Left ventricle myocardium inferior (tissue), 1 donor: ENCODE results near the gene PPDPF. TPM values are rescaled to one million over a fixed set of nuclear protein-coding genes. Genes with fewer than 3 reads are reported as not detected.

Source experiments
- DNase-seq: peaks from one replicate; pipeline ENCODE4 v3.0.0-alpha.2; 2020
- H3K27ac ChIP-seq: fragments of 200-600 bp; replicated peaks from 2 replicates; pipeline ENCODE4 v1.8.0; 2021
- H3K27me3 ChIP-seq: fragments of 200-600 bp; 2 replicates; pipeline ENCODE4 v1.8.0; 2021; ENCODE audit warnings: low read depth
- H3K36me3 ChIP-seq: fragments of 200-600 bp; 2 replicates; pipeline ENCODE4 v1.8.0; 2021
- H3K4me1 ChIP-seq: fragments of 200-600 bp; 2 replicates; pipeline ENCODE4 v1.8.0; 2021
- H3K4me3 ChIP-seq: fragments of 200-600 bp; 2 replicates; pipeline ENCODE4 v1.8.0; 2021; ENCODE audit warnings: mild to moderate bottlenecking, moderate library complexity
- H3K9me3 ChIP-seq: fragments of 200-600 bp; replicated peaks from 2 replicates; pipeline ENCODE4 v1.8.0; 2021
- intact Hi-C: fragments of 100-400 bp; cut with micrococcal nuclease; formaldehyde crosslinking; loops from one replicate; pipeline ENCODE4 v1.11.0; 2022
- total RNA-seq: library from RNA; stranded (reverse); fragmentation: NEBNext Ultra II Directional; extraction: Animal tissue kit (Norgen Biotek cat#: 25700); gene quantifications from one replicate; pipeline ENCODE4 v1.2.1, GENCODE V29; 2021
- TF ChIP-seq, protein P1 (sequence below): fragments of 200-600 bp; IDR thresholded peaks from 2 replicates; pipeline ENCODE4 v1.8.0; 2021; ENCODE audit warnings: antibody characterized with exemption, mild to moderate bottlenecking, borderline replicate concordance
- donor health status: DM: no; HTN: yes; CAD: no; lungs with severe emphysema.

PPDPF gene
- total RNA-seq, 1 donor from 2014 or later = 371 TPM

DNA sequence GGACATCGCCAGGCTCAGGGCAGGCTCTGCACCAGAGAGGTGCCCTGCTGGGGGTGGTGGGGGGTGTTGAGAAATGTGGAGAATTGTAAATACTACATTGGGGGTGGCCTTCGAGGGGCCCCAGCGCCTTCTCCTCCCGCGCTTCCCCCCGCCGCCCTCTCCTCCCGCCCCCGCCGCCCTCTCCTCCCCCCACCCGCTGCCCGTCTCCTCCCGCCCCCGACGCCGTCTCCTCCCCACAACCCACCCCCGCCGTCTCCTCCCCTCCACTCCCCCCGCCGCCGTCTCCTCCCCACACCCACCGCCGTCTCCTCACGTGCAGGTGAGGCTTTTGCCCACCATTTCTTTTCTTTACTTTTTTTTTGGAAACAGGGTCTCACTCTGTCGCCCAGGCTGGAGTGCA is 28.5 kb downstream of the PPDPF start:
- Histone ChIP-seq H3K4me3 (no peak overlapping the region), H3K27ac (no peak overlapping the region), H3K27me3 (peaks cover 76% of the 10 kb centered on the region), H3K4me1 (peaks cover 6% of the 10 kb centered on the region), H3K36me3 (no peaks in the 10 kb centered on the region), H3K9me3 (no peaks in the 10 kb centered on the region)
- DNase-seq = no peak
- TF ChIP-seq, protein P1, sequence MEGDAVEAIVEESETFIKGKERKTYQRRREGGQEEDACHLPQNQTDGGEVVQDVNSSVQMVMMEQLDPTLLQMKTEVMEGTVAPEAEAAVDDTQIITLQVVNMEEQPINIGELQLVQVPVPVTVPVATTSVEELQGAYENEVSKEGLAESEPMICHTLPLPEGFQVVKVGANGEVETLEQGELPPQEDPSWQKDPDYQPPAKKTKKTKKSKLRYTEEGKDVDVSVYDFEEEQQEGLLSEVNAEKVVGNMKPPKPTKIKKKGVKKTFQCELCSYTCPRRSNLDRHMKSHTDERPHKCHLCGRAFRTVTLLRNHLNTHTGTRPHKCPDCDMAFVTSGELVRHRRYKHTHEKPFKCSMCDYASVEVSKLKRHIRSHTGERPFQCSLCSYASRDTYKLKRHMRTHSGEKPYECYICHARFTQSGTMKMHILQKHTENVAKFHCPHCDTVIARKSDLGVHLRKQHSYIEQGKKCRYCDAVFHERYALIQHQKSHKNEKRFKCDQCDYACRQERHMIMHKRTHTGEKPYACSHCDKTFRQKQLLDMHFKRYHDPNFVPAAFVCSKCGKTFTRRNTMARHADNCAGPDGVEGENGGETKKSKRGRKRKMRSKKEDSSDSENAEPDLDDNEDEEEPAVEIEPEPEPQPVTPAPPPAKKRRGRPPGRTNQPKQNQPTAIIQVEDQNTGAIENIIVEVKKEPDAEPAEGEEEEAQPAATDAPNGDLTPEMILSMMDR = no peak
- intact Hi-C loops = no loop called here

DNA sequence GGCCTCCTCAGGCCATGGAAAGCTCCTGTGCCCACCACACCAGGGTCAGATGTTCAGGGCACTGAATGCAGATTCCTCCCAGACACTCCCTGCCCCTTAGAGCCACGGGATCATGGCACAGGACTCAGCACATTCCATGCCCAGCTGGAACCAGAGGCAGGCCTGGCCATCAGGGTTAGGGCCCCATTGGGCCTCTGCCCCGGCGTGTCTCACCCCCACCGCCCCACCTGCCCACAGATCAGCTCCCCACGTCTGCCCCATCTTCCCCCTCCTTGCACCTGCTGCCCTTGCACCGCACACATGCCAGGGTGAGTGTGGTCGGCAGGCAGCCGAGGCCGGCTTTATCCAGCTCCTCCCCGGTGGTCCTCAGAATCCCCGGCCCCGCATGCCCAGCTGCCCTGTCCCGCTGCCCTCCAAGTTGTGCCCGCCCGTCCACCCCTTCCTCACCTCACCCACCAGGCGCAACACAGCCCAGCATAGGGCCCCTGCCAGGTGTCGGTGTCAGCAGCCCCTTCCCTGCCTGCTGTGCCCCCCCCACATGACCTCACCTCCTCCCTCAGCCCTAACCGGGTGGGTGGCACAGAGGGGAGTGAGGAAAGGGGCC is 29.2 kb downstream of the PPDPF start:
- peaks cover 14% of the 10 kb centered on the region for H3K4me1 ChIP-seq
- intact Hi-C loops = no loop called here
- DNase-seq = no peak
- TF ChIP-seq, protein P1 = no peak
- no peak overlapping the region for H3K4me3 ChIP-seq
- no peak overlapping the region for H3K27ac ChIP-seq
- no peaks in the 10 kb centered on the region for H3K36me3 ChIP-seq
- H3K27me3 ChIP-seq = peaks cover 77% of the 10 kb centered on the region
- H3K9me3 ChIP-seq = no peaks in the 10 kb centered on the region

DNA sequence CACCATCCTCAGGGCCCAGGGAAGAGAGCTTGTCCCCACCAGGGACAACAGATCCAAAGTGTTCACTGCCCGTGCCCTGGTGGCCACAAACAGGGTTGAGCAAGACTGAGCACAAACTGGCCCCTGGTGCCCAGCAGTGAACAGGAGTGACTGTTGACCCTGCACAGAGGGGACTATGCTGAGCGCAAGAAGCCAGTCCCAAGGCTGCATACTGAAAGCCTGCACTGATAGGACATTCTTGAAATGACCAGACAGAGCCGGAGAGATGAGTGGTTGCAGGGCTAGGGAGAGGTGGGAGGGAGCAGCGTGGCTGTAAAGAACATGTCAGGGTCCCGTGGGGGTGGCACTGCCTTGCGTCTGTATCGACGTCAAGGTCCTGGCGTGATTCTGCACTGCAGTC is 30.5 kb downstream of the PPDPF start:
- no peak overlapping the region for H3K4me3 ChIP-seq

DNA sequence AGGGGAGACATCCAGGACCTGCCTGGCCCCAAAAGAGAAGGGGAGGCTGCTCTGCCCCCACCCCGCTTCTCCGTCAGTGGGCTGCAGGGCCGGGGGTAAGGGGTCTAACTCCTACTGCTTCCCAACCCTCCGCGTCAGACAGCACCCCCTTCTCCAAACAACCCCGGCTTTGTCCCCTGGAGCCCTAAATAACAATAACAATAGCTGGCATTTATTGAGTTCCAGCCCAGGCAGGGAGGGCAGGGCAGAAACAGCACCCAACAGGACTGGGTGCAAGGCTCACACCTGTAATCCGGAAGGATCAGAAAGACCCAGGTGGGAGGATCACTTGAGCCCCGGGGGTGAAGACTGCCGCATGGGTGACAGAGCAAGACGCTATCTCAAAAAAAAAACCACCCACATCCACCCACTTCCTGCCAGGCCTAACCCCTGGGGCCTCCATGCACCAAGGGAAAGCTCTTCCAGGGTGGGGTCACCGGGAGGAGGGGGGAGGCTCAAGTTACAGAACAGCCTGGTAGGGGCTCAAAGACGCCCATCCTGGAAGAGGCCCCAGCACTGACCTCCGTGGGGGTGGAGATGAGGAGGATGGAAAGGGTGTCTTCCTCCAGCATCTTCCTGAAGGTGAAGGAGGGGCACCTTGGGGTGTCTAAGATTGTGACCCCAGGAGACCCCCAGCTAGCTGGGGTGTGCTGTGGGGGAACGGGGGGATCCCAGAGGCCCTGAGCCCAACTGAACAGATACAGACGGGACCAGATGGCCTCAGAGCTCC is 32.1 kb downstream of the PPDPF start:
- Histone ChIP-seq H3K4me1 (peaks cover 14% of the 10 kb centered on the region), H3K27me3 (peaks cover 50% of the 10 kb centered on the region), H3K9me3 (no peaks in the 10 kb centered on the region), H3K36me3 (no peaks in the 10 kb centered on the region), H3K27ac (no peak overlapping the region), H3K4me3 (no peak overlapping the region)
- TF ChIP-seq, protein P1 = no peak
- DNase-seq = no peak
- intact Hi-C loops = no loop called here

More for the DNA sequence above, 30.5 kb downstream of the PPDPF start:
- TF ChIP-seq, protein P1 = no peak
- Histone ChIP-seq H3K36me3 (no peaks in the 10 kb centered on the region), H3K4me1 (peaks cover 14% of the 10 kb centered on the region), H3K27me3 (peaks cover 66% of the 10 kb centered on the region), H3K9me3 (no peaks in the 10 kb centered on the region), H3K27ac (no peak overlapping the region)
- intact Hi-C loops = no loop called here
- DNase-seq = no peak

DNA sequence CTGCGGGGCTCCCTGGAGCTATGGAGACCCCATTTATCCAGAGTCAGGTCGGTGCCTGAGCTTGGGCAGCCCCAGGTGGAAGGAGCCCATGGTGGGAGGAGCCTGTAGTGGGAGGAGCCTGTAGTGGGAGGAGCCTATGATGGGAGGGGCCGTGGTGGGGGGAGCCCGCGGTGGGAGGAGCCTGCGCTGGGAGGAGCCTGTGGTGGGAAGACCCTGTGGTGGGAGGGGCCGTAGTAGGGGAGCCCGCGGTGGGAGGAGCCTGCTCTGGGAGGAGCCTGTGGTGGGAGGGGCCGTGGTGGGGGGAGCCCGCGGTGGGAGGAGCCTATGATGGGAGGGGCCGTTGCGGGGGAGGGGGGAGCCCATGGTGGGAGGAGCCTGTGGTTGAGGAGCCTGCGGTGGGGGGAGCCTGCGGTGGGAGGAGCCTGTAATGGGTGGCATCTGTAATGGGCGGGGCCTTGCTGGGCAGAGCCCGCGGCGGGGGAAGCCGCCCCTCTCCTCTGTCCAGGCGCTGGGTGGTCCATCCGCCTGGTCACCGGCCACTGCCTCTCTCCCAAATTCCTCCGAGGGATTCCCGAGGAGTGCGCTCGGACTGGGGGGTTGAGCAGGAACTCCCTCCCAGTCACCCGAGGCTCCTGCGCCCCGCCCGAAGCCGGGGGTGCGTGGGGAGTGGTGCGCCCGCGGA is 32.8 kb downstream of the PPDPF start:
- no peaks in the 10 kb centered on the region for H3K9me3 ChIP-seq
- intact Hi-C loops = no loop called here
- H3K27me3 ChIP-seq = peaks cover 43% of the 10 kb centered on the region
- TF ChIP-seq, protein P1 = no peak
- H3K4me3 ChIP-seq = peak overlapping the region; percentile 72
- DNase-seq = peak; percentile 72
- peaks cover 14% of the 10 kb centered on the region for H3K4me1 ChIP-seq
- no peak overlapping the region for H3K27ac ChIP-seq
- peaks cover 3% of the 10 kb centered on the region for H3K36me3 ChIP-seq
